NCI-H2227 (cell line): Measurements from ENCODE around the gene ZP1.

Experiments used
- DNase-seq: peaks from one replicate; lab custom pipeline; 2025; ENCODE audit not compliant: unreplicated experiment; lab: John Stamatoyannopoulos, UW

The ZP1 gene

DNA sequence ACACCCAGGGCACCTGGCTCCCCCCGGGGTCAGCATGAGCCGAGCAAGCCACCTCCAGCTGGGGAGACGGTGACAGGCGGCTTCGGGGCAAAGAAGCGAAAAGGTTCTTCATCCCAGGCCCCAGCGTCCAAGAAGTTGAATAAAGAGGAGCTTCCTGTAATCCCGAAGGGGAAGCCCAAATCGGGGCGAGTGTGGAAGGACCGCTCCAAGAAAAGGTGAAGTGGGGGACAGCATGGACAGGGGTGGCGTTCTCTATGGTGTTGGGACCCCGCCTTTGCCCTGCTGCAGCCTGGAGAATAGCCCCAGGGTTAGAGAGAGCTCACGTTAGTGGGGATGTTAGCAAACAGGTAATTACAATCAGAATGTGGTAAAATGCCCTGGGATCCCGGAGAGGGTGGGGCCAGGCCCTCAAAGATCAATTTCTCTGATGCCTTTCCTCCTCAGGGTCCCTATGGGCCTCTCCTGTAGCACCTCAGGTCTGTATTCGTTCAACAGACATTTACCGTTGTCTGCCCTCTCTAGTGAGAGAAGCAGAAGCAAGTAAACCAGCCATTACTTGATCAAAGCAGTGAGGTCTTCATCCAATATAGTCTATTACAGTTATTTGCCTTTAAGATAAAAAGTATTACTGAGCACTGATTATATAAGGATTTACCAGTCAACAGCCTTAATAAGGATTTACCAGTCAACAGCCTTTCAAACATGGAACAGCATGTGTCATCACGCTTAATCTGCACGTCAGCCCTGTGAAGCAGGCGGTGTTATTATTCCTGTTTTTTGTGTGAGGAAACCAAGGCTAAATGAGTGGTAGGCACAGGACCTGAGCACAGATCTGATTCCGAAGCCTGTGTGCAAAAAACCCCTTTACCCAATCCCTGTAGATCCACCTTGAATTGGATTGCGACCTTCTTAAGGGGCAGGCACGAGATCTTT, 24.4 kb upstream of the ZP1 start:
- DNase-seq: no peak

- no peak for DNase-seq
These were observed 23.1 kb upstream of the ZP1 start for GRCh38 chr11:60844045-60844869.

DNA sequence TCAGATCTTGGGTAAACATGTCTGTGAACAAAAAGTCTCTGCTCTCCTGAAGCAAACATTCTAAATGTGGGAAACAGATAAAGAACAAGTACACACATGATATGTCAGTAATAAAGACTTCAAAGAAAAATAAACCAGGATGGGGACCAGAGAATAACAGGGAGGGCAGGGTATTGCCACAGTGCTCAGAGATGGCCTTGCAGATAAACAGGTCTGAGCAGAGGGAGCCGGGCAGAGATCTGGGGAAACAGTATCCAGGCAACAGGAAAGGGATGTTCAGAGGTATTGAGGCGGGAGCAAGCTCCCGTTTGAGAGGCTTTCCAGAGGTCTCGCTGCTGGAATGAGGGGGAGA, 22.5 kb upstream of the ZP1 start:
- DNase-seq: no peak

- DNase-seq: no peak
These were observed 22.0 kb upstream of the ZP1 start for GRCh38 chr11:60845338-60845737.

- no peak for DNase-seq
These were observed 20.1 kb upstream of the ZP1 start for GRCh38 chr11:60847281-60847680.

DNA sequence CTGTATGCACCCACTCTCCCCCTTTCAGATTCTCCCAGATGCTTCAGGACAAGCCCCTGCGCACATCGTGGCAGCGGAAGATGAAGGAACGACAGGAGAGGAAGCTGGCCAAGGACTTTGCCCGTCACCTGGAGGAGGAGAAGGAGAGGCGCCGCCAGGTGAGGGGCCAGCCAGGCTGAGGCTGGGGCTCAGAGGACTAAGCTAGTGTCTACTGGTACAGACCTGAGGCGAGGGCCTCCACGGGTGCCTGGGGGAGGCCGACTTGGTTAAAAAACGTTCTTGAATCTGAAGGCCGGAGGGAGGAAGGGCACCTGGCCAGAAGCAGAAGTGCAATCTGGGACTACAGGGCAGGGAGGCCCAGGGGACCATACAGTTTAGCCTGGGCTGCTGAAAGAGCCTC, 19.4 kb upstream of the ZP1 start:
- no peak for DNase-seq

DNA sequence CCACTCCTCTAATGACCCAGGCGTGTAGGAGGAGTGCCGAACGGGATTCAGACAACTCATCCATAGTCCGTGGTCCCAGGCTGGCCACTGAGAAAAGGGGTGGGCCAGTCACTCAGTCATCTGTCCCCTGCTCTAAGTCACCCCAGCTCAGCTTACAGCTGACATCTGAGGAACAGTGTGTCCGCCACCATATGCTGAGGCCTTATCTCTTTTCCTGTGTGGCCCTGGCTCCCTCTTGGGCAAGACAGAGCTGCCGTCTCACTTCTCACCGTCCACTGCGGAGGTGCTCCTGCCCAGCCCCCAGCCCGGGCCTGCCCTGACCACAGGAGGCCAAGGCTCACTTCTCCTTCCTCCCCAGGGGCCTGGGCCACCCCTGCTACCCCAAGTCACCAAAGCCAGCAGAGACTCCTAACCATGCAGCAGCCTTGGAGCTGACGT, 18.6 kb upstream of the ZP1 start:
- DNase-seq: no peak

DNA sequence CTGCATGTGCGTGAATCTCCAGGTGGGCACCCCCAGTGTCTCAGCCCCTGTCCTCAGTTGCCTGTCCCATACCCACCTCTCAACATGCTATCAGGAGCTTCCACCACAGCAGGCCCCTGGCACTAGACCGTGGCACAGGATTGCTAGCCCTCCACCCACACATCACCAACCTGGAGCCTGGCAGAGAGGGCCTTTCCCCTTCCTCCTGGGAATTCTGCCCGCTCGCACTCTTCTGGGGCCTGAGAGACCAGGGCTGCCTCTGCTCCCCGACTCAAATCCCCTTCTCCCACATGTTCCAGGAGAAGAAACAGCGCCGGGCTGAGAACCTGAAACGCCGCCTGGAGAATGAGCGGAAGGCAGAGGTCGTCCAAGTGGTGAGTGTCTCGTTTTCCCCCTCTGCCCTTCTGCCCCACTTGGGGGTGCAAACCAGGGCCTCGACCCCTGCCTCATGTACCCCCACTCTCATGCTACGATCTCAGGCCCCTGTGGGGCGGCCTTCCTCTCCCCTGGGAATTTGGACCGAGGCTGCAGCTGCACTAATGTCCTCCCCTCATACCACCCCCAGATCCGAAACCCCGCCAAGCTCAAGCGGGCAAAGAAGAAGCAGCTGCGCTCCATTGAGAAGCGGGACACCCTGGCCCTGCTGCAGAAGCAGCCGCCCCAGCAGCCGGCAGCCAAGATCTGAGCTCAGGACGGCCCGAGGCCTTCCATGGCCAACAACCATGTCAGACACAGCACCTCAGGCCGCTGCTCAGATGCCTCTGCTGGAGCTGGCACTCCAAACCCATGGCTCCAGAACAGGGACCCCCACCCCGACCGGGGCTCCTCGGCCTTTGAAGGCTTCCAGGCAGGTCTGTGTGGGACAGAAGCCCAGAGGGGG, 17.5 kb upstream of the ZP1 start:
- no peak for DNase-seq

DNA sequence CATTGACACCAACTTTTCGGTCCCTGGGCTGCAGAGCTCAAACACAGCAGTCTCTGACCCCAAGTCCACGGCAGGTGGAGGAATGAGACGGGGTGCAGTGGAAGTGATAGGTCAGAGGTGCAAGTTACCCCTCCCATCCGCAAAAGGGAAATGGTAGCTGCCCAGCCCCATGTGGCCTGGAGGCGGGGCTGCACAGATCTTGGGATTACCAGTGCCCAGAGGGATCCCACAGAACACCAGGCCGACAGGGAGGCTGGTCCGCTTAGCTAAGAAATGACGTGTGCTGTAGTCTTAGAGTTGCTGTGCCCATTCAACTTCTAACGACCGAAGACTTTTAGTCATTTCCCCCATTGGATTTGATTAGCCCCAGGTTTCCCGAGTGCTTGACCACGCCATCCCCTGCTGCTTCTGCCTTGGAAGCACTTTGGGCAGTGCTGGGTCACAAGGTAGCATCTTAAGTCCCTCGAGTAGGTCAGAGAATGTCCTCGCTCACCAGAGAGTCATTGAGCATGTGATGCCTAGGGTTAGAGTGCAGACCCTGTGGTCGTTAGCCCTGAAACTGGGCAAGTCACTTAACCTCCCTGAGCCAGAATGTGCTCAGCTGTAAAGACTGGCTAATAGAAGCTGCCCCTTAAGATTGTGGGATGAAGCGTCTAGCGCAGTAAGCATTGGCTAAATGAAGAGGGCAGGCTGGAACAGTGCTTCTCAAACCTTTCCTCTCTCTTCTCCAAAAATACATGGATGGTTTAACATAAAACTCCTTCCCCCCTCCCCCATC, 15.8 kb upstream of the ZP1 start:
- DNase-seq: no peak

DNA sequence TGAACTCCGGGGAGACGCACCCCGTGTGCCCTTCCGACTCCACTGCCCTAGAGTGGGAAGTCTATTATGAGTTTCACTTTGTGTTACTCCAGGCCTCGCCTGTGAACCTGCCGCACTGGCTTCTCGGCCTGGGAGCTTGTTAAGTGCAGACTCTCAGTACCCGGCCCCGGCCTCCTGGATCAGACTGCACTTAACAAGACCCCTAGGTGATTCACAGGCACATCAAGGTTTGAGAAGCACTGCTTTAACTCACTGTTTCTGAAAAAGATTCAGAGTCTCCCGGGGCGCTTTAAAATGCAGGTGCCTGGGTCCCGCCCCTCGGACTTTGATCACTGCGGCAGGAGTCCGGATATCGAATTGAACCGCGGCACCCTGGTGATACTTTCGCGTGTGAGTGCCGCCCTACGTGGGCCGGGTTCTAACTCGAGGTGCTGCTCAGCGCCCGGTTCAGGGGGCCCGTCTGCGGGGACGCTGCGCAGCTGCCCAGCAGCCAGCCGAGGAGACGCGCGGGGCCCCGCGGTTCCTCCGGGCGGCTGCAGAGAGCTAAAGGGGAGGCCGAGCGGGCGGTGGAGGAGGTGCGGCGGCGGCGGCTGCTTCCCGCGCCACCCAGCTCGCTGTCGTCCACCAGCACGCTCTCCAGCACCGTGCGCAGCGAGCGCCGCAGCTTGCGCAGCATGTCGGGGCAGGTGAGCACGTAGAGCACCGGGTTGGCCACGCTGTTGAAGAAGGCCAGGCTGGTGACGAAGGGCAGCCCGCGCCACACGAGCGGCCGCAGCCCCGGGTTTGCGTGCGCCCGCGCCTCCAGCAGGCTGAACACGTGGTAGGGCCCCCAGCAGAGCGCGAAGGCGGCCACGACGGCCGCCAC, 15.0 kb upstream of the ZP1 start:
- no peak for DNase-seq

GRCh38 chr11:60852982-60853950, 14.1 kb upstream of the ZP1 start:
- no peak for DNase-seq

DNA sequence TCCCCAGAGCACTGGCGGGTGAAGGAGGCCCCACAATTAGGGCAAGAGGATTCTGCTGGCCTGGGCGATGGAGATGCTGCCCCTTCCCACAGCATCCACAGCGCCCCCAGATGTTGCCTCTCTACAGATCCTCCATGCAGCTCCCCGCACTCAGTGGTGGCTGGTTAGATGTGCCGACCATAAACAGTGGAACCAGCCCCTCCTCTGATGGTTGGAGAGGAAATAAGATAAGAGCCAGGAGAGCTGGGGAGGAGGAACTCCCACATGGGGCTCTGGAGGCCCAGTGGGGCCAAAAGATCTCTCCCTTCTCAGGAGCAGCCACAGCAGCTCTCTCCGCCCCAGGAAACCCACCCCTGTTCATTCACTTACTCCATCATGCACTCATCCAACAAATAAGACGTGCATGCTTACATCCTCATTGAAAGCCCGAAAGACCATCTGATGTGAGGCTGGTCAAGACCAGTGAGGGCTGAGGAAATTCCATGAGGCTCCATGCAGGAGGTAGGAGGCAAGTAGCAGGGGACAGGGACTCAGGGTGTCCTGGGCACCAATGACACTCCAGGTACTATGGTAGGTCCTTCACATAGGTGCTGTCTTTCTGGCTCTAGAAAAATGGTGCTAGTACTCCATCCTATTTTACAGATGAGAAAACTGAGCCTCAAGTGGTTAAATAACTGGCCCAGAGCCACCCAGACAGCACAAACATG, 13.0 kb upstream of the ZP1 start:
- no peak for DNase-seq

GRCh38 chr11:60854847-60855725, 12.3 kb upstream of the ZP1 start:
- DNase-seq: no peak

DNA sequence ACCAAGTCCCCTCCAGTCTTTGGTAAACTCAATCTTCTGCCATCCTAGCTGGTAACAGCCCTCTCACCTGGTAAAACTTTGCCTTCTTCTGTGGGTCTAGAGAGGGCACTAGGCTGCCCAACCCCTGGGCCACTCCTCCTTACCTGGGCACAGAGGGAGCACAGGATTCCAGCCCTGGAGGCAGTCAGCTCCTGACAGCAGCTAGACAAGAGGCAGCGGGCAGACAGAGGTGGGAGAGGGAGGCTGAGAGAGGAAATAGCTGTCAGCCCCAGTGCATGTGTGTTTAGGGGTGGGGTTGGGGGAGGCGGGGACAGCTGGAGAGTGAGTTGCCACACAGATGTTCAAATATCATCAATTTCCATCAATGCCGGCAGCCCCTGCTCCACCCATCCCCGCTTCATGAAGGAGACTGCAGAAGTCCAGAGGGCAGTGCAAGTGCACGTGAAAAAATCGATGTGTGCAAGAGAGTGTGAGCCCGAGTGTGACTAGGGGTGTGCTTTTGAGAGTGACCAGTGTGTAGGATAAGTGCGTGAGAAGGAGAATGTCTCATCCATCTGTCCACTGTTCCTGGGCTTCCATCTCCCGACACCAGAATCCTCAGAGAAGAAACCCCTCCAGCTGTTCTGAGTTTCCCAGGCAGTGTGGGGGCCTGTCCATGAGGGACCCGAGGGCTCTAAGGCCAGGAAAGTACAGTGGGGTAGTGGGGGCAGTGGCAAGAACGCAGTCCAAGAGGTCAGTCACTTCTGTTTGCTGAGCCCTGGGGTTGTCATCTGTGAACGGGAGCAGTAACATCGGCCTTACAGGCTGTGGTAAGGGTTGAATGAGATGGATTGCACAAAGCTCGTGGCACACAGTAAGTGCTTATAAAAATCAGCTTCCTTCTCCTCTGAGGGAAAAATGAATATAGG, 11.4 kb upstream of the ZP1 start, which contains the start of gene PTGDR2:
Gene PTGDR2 (minus strand): TSS at position 225 of the 908 bp plus-strand sequence. CDS start 2,228 bp downstream, outside the sequence.
- DNase-seq: no peak

DNA sequence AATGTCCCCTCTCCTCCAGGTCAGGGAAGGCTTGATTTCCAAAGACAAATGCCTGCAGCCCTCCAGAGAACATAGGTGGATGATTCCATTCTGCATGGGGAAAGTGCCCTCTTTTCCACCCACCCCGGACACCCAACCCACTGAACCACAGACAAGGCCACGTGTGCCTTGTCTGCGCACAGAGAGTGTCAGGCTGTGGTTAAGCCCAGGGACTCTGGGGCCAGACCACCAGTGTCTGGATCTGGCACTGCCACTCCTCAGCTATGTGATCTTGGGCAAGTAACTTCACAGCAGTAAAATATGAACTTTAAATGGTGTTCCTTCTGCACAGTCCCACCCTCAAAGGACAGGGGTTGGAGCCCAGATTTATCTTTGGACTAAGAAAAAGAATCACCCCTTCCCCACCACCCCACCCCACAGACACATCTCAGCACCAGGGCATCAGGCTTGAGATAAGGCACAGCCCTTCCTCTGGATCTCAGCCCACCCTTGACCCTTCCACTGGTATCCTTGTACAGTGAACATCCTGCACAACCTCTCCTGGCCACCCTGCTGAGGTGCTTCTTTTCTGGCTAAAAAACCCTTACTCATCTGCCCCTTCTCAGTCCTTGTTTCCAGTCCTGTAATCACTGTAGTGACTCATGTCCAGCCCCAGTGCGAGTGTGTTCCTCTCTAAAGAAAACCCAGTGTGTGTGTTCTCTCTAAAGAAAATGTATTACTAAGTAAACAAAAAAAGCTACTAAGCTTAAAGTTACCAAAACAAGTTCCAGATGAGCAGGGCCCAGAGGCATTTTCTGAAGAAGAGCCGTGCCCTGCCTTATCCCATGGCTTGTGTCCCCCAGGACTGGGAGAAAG, 9.7 kb upstream of the ZP1 start:
- no peak for DNase-seq
